ENCODE measurements around the gene ANKK1.

DNA sequence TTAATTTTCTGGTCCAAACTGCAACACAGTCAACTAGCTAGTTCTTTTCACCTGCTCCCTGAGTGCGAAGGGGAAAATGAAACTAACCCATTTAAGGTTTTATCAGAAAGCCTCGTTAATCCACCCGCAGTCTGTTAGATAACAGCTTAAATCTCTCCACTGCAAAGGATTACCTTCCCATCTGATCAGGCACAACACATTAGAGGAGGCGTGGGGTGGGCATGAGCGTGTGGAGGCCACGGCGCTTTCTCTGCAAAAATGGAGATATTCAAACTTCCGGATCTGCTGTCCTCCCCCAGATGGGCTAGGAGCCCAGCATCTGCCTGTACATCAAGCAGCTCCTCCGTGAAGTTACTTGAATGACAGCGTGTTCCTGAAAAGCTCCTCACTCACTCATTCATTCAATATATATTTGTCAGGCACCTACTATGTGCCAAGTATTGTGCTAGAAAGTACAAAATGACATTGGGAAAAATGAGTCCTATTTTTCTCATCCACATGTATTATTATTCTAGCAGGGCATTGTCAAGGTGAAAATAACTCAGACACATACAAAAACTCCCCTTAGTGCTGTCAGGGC, 13.5 kb upstream of the ANKK1 start:
- TF ChIP-seq, protein P1, sequence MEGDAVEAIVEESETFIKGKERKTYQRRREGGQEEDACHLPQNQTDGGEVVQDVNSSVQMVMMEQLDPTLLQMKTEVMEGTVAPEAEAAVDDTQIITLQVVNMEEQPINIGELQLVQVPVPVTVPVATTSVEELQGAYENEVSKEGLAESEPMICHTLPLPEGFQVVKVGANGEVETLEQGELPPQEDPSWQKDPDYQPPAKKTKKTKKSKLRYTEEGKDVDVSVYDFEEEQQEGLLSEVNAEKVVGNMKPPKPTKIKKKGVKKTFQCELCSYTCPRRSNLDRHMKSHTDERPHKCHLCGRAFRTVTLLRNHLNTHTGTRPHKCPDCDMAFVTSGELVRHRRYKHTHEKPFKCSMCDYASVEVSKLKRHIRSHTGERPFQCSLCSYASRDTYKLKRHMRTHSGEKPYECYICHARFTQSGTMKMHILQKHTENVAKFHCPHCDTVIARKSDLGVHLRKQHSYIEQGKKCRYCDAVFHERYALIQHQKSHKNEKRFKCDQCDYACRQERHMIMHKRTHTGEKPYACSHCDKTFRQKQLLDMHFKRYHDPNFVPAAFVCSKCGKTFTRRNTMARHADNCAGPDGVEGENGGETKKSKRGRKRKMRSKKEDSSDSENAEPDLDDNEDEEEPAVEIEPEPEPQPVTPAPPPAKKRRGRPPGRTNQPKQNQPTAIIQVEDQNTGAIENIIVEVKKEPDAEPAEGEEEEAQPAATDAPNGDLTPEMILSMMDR (IDR thresholded peaks at IDR 0.05) = no peak
- TF ChIP-seq POLR2A (IDR thresholded peaks at IDR 0.05) (no peak), EP300 (IDR thresholded peaks at IDR 0.05) (no peak), POLR2AphosphoS5 (IDR thresholded peaks at IDR 0.05) (no peak)
